HG03196 (cell line): ENCODE results near the gene SSPN.

Experiments used
- ATAC-seq: cut with Tn5 transposase; IDR thresholded peaks from one replicate; pipeline ENCODE4 v1.9.1; 2021; ENCODE audit not compliant: unreplicated experiment

The SSPN gene

GRCh38 chr12:26255893-26256645, 60.7 kb downstream of the SSPN start:
- no peak for ATAC-seq

DNA sequence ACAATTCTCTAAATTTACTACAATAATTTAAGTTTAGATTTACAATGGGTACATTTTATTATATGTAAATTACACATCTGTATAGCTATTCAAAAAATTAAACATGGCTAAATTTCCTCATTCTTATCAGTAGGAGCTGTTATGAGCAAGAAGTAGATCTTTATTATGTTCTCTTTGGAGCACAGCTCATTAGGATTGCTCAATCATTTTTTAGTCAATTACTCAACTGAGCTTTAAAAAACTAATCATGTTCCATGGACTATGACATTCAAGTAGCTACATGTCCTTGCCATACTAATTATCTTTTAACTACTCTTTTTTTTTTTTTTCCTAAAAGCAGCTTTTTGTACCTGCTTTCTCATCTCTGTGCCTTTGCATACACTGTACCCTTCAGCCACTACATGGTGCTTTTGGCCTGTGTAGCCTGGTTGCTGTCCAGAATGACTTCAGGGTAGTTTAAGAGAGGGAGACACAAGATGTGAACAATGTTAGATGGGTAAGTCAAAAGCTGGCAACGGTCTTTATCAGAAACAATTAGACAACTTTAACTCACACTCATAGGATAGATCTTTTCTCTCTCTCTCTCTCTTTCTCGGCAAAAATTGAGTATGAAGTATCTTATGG, 69.0 kb downstream of the SSPN start:
- ATAC-seq: no peak

DNA sequence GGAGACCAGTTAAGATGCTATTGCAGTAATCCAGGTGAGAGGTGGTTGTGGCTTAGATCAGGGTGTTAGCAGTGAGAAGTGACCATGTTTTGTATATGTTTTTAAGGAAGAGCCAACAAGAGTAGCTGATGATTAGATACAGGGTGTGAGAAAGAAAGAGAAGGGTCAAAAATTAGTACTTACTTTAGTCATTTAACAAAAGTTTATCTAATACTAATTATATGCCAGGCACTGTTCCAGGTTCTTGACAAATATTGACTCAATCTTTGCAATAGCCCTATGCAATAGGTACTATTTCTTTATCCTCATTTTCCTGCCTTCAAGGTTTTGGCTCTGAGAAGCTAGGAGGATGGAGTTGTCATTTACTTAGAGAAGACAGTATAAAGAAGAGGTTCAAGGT, 70.2 kb downstream of the SSPN start:
- no peak for ATAC-seq

- no peak for ATAC-seq
Observed at GRCh38 chr12:26266881-26267280, 71.5 kb downstream of the SSPN start.

- no peak for ATAC-seq
Observed at GRCh38 chr12:26268841-26269561, 73.6 kb downstream of the SSPN start.

GRCh38 chr12:26269562-26270284, 74.3 kb downstream of the SSPN start:
- ATAC-seq: no peak

DNA sequence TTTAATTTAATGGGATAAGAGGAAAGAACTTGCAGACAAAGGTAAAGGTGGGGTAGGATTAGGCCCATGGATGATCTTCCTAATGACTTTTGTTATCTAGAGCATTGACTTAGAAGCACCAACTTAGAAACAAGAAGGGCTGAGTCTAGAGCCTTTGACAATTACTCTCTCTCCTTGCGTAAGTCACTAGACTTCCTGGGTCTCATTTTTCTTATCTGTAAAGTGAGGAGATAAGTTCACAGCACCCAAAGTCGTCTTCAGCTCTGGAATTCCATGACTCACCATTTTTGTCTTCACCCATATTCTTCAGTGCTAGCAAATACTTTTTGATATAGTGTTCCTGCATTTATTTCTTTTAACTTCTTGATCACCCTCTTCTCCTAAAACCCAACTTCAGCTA, 75.7 kb downstream of the SSPN start:
- no peak for ATAC-seq

- no peak for ATAC-seq
Observed at GRCh38 chr12:26271889-26272492, 76.6 kb downstream of the SSPN start.

DNA sequence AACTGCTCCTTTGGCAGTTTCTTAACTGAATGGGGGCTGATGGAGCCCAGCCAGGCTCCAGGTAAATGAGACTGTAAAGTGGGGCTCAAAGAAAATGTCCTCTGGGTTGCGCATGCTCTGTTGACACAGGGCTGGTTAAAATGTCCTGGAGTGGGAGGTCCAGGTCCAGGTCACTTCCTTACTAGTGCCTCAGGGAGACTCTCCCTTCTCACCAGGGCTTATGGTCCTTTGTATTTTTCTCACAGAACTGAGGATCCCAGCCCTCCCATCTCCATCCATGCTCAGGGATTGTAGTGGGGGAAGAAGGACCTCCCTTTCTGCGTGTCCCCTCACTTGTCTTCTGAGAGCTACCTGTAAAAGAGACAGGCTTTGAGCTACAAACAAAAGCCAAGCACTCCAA, 77.5 kb downstream of the SSPN start:
- ATAC-seq: no peak

GRCh38 chr12:26273811-26274210, 78.4 kb downstream of the SSPN start:
- no peak for ATAC-seq

DNA sequence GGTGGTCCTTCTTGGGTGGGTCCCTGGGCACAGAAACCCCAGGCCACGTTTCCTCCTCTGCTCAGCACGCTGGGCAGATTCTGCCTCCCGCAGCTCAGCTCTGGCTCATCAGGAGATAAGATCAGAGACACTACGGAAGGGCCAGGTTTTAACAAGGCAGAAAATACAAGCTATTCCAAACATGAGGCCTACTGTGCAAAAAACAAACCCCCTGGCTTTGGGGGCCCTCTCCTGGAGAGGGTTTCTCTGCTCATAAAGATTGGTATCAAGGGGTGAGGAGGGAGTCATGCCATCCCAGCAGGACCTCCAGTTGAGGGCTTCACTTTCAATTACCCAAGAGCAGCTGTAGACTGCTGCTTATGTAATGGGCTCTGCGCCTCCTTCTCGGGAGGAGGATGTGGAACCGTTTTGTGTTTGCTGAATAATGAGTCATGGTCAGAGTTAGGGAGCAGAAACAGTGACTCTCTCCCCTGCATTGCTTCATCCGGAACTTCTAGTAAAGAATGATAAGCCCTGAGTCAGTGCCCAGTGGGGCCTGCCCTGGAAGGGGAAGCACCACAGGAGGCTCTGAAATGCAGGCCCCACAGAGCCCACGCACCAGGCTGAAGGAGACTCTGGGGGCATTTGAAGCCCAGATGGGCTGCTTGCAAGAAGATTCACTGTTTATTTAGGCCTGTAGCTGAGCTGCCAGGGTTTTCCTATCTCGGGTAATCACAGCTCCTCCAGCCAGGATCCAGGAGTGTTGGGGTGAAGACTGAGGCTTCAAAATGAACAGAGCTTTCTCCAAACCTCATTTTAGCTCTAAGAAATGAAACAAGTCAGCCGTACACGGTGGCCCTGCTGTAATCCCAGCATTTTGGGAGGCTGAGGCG, 79.3 kb downstream of the SSPN start:
- ATAC-seq: peak; percentile 95

DNA sequence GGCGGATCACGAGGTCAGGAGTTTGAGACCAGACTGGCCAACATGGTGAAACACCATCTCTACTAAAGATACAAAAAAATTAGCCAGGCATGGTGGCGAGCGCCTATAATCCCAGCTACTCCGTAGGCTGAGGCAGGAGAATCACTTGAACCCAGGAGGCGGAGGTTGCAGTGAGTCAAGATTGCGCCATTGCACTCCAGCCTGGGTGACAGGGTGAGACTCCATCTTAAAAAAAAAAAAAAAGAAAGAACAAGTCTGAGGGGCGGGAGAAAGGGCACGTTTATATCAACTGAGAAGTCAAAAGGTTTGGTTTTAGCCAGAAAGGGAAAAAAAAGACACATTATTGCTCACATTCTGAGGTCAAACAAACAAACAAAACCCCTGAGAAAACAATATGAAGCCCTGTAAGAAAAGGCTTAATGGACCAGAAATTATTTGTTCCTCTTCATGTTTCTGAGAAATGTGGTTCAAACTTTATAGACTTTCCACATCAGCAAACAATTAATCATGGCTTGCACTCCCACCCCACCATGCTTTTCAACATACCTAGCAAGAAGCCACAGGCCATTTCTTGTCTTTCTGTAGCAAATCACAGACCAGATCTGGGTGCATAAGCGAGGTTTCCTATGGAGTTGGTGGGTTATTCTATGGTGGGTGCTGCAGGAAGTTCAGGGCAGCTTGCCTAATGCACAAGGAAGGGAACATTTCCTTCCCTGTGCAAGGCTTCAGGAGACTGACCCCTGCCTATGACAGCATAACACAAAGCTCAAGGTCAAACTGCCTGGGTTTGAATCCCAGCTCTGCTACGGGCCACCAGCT, 80.1 kb downstream of the SSPN start:
- no peak for ATAC-seq

DNA sequence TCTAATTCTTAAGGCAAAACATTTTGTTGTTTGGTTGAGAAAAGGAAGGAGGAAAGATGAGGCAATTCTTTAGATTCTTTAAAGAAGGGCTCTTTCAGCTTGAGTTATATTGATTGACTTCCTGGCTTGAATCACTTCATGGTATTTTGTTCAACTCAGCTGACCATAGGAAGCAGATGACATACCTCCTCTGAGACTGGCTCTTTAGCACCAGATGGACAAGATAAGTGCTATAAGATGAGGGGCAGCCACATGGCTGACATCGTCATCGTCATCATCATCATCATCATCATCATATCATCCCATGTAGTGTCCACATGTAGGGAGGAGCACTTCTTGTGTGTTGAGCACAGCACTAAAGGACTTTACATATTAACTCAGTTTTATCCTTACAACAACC, 81.3 kb downstream of the SSPN start:
- ATAC-seq: no peak

DNA sequence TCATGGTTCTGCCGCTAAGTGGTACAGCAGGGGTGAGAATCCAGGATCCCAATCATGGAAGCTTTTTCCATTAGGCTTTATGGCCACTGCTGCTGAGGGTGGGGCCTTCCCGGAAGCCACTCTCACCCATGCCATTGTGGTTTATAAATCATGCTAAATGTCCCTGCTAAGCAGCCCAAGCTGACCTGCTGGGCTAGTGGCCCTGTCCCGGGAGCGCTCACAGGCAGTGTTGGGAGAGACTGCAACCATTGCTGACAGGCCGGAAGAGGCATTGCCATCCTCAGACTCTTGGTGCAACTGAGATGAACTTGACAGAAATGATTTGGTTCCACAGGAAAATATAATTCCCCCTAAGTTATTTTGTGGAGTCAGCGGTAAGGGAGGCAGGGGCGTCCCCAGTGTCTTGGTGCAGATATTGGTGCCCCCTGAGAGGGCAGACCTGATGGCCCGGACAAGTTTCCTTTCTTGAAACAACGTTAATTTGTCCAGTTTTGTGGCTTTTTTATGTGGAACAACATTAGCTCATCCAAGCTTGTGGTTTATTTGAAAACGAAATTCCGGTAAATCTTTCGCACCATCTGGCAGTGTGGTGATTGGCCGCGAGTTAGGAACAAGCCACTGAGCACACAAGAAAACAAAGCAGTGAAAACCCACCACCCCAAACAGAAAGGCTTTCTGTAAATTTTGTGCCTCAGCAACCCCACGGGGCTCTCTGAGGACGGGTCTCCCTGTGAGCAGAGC, 82.3 kb downstream of the SSPN start:
- ATAC-seq: no peak

DNA sequence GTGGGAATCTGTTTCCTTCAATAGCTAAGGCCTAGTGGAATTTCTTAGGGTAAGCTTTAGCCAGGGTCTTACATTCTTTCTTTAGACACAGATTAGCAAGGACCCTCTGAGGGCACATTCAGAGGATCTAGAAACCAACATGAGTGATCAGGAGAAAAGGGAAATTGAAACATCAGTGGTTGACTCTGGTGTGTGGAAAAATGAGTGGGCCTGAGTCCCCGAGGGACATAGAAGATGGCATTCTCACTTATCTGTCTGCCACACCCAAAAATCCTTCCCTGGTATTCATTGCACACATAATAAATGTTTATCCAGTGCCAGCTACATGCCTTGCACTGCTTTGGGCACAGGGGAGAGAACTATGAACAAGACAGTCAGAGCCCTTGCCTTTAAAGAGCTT, 82.9 kb downstream of the SSPN start:
- ATAC-seq: no peak

GRCh38 chr12:26278666-26279065, 83.3 kb downstream of the SSPN start:
- no peak for ATAC-seq

DNA sequence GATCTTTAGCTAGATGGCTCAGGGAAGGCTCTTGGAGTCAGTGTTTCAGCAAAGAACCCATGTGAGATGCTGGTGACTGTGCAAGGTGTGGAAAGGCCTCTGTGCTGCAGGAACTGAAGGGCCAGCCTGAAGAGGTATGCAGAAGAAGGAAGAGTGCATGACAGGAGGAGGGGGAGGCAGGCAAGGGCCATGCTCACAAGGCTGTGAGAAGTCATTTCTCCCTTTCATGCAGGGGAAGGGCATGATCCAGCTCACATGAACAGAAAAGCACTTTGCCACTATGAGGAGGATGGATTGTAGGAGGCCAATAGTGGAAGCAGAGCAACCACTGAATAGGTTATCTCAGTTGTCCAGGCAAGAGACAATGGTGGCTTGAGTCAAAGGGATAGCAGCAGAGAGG, 83.7 kb downstream of the SSPN start:
- ATAC-seq: no peak

GRCh38 chr12:26279908-26280307, 84.5 kb downstream of the SSPN start:
- no peak for ATAC-seq

DNA sequence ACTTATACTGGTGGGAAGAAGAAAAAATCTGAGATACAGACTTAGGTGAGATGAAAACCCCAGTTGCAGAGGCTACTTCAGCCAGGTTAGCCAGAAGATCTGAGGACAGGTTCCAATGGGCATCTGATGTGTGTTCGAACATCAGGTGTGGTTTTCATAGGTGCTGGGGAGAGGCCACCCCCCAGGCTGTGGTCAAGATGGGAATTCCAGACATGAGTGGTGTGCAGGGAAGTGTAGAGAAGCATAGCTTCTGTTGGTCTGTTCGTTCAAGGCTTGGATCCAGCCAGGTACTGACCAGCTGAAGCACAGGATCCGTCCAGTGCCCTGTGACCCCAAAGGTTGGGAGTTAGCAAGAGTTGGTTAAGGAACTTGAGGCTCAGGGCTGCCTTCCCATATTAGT, 85.5 kb downstream of the SSPN start:
- ATAC-seq: no peak
